Pancreas (tissue), 10 donors: ENCODE measurements around the gene FSTL4. TPM values are rescaled to one million over a fixed set of nuclear protein-coding genes. Genes with fewer than 3 reads are reported as not detected.

Experiments used
- ATAC-seq, 4 donors: fragments of 200-7000 bp; cut with Tn5 transposase; one replicate each; pipeline versions ENCODE4 v1.8.0 to v1.9.1; 2020; ENCODE audit warnings: mild to moderate bottlenecking in 4 of 4, moderate library complexity in 4 of 4
- DNase-seq, 6 donors: peaks; one replicate each; pipeline ENCODE4 v3.0.0-alpha.2; 2020
- FAIRE-seq: peaks from 2 replicates; lab custom pipeline; 2012; peaks lifted over from hg19 to GRCh38; lab: Jason Lieb, UNC
- H3K27ac ChIP-seq, 4 donors: fragments of 200-600 bp; sonication (generic); 1 replicate in 3 of 4; 2 replicates in 1 of 4; pipeline versions ENCODE4 v1.5.0 to v1.8.0; 2020
- H3K27me3 ChIP-seq, 4 donors: fragments of 200-600 bp; one replicate each; pipeline ENCODE4 v1.8.0; 2021
- H3K36me3 ChIP-seq, 3 donors: fragments of 200-600 bp; sonication (generic) in 1 of 3; one replicate each; pipeline versions ENCODE4 v1.5.0 to v1.8.0; 2020 to 2021
- H3K4me1 ChIP-seq, 3 donors: fragments of 200-600 bp; one replicate each; pipeline ENCODE4 v1.8.0; 2021
- H3K4me3 ChIP-seq, 4 donors: fragments of 200-600 bp; sonication (generic) in 2 of 4; one replicate each; pipeline versions ENCODE4 v1.5.0 to v1.8.0; 2020 to 2021
- H3K9me3 ChIP-seq, 4 donors: fragments of 200-600 bp; one replicate each; pipeline ENCODE4 v1.8.0; 2021
- WGBS, 2 donors: extraction: QIAGEN DNeasy Blood & Tissue Kit; methylation state at CpG; one replicate each; pipeline ENCODE4 v1.1.7; 2013; 5-methylcytosine and 5-hydroxymethylcytosine counted together
- intact Hi-C, 3 donors: fragments of 100-400 bp; cut with DNase I; formaldehyde crosslinking; loops; one replicate each; pipeline versions ENCODE4 v1.11.1 to v1.14.2; 2022
- microRNA-seq, 2 donors: library from miRNA; unstranded; fragments of <30 nt; microRNA quantifications; one replicate each; pipeline versions ENCODE4 to v1.1.0, GENCODE V29; 2019 to 2020
- polyA plus RNA-seq, 2 donors: library from polyadenylated mRNA; stranded (reverse); fragments of 200-250 nt; gene quantifications; one replicate each; pipeline ENCODE4 v1.2.3, GENCODE V29; 2013
- total RNA-seq, 6 donors: library from RNA; stranded (reverse); fragmentation: NEBNext Ultra II Directional in 4 of 6; extraction: Animal tissue kit (Norgen Biotek cat#: 25700) in 4 of 6; gene quantifications; one replicate each; pipeline versions ENCODE4 v1.2.1 to v1.2.4, GENCODE V29; 2021 to 2023
- TF ChIP-seq, protein P1 (sequence below), 4 donors: fragments of 200-600 bp; sonication (generic) in 3 of 4; IDR thresholded peaks; one replicate each; pipeline versions ENCODE4 v1.5.0 to v1.8.0; 2021; ENCODE audit warnings: antibody characterized with exemption in 4 of 4
- donor health status: healthy with polysubstance abuse.
- donor health status: DM: no; HTN: no; CAD: no; lungs with moderate emphysema.
- donor health status: DM: no; HTN: no; CAD: no.
- donor health status: control.
- donor health status: control.
- donor health status: Bipolar disorder and iron deficiency.
- donor health status: DM: yes; HTN: yes; CAD: no.
- donor health status: DM: no; HTN: no; CAD: no.
- donor health status: DM: no; HTN: no; CAD: no.
- donor health status: DM: yes; HTN: yes; CAD: no.

FSTL4 gene
- total and polyA plus RNA-seq, 8 donors: 0.68 to 2.4 (median 1.4) TPM

- Histone ChIP-seq H3K27ac (no peak overlapping the region), H3K4me1 (peaks cover 0 to 9% (median 4%) of the 10 kb centered on the region in 3 donors), H3K4me3 (no peak overlapping the region), H3K36me3 (no peaks in the 10 kb centered on the region), H3K27me3 (no peaks in the 10 kb centered on the region), H3K9me3 (no peaks in the 10 kb centered on the region)
- TF ChIP-seq, protein P1, sequence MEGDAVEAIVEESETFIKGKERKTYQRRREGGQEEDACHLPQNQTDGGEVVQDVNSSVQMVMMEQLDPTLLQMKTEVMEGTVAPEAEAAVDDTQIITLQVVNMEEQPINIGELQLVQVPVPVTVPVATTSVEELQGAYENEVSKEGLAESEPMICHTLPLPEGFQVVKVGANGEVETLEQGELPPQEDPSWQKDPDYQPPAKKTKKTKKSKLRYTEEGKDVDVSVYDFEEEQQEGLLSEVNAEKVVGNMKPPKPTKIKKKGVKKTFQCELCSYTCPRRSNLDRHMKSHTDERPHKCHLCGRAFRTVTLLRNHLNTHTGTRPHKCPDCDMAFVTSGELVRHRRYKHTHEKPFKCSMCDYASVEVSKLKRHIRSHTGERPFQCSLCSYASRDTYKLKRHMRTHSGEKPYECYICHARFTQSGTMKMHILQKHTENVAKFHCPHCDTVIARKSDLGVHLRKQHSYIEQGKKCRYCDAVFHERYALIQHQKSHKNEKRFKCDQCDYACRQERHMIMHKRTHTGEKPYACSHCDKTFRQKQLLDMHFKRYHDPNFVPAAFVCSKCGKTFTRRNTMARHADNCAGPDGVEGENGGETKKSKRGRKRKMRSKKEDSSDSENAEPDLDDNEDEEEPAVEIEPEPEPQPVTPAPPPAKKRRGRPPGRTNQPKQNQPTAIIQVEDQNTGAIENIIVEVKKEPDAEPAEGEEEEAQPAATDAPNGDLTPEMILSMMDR (IDR thresholded peaks at IDR 0.05): no peak
- DNase-seq: no peak
- ATAC-seq: no peak
- no peak for FAIRE-seq
- 96% methylated on average over 6 of the region's 6 CpGs for WGBS, 2 donors
- intact Hi-C loops: no loop called here
Observed at GRCh38 chr5:133150909-133151544, 461.3 kb downstream of the FSTL4 start.

DNA sequence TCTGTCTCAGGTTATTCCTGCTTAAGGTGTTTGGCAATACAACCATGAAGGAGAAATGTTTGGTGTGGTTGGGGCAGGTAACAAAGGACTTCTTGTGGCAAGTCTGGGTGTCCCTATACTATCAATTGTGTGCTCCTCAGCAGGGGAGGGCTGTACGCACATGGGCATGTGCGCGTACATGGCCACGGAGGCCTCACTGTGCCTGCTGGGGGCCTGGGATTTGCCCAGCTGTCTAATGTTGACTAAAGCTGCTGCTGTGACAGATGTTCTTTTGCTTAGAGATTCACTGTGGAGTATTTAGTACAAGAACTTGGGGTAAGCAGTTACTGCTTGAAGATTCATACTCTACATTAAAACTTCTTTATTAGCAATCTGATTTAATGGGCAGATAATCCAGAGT lies 463.0 kb downstream of the FSTL4 start:
- TF ChIP-seq, protein P1 (IDR thresholded peaks at IDR 0.05): no peak
- H3K27ac ChIP-seq: peak overlapping the region in 1 of 4 donors; percentile 38
- H3K4me3 ChIP-seq: no peak overlapping the region
- H3K36me3 ChIP-seq: no peaks in the 10 kb centered on the region
- H3K27me3 ChIP-seq: no peaks in the 10 kb centered on the region
- no peak for FAIRE-seq
- peaks cover 0 to 9% (median 4%) of the 10 kb centered on the region in 3 donors for H3K4me1 ChIP-seq
- DNase-seq: peak in 5 of 6 donors; percentile 55 to 73 (median 70)
- ATAC-seq: peak; percentile 81 to 95 (median 86)
- no peaks in the 10 kb centered on the region for H3K9me3 ChIP-seq
- intact Hi-C loops: no loop called here
- WGBS, 2 donors: 35 to 44% methylated on average over 4 of the region's 4 CpGs

DNA sequence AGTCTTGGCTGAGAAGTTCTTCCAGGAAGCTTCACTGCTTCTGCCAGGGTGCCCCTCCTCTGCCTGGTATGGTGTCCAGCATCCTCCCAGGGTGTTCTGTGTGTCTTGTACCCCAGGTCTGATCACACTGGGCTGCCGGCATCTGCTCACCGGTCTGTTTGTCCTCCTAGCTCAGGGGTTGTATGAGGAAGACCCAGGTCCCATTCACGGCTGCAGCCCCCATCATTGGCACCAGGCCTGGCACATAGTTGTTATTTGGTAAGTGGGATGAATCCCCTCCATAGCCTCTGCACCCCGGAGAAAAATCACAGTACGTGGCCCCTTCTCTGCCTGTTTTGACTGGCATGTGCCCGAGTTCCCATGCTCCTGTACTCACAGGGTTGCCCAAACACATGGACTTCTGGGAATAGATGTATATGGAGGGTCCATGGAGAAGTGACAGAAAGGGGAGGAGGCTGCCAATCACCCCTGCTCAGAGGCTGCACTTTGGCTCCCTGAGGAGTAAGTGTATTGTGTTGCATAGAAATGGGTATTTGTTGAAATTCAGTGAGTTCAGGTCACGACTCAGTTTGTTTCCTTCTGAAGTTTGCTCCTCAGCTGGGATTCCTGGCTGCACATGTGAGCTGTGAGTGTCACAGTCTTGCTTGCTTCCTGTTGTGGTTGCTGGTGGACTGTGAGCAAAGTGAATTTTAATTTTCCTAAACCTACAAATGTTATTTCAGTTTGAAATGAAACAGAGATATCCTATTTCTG lies 464.4 kb downstream of the FSTL4 start:
- Histone ChIP-seq H3K36me3 (no peaks in the 10 kb centered on the region), H3K4me3 (no peak overlapping the region), H3K9me3 (no peaks in the 10 kb centered on the region), H3K4me1 (peaks cover 0 to 9% (median 4%) of the 10 kb centered on the region in 3 donors), H3K27ac (no peak overlapping the region), H3K27me3 (no peaks in the 10 kb centered on the region)
- ATAC-seq: peak in 1 of 4 donors; percentile 52
- intact Hi-C loops: no loop called here
- no peak for FAIRE-seq
- TF ChIP-seq, protein P1 (IDR thresholded peaks at IDR 0.05): no peak
- WGBS, 2 donors: 92 to 93% methylated on average over 7 of the region's 7 CpGs
- no peak for DNase-seq

GRCh38 chr5:133147411-133147810 lies 464.9 kb downstream of the FSTL4 start:
- Histone ChIP-seq H3K4me3 (no peak overlapping the region), H3K9me3 (no peaks in the 10 kb centered on the region), H3K36me3 (no peaks in the 10 kb centered on the region), H3K27ac (no peak overlapping the region), H3K27me3 (no peaks in the 10 kb centered on the region), H3K4me1 (peaks cover 0 to 9% (median 4%) of the 10 kb centered on the region in 3 donors)
- DNase-seq (peak in 3 of 6 donors; percentile 8 to 35 (median 25)), FAIRE-seq (no peak), ATAC-seq (peak in 2 of 4 donors; percentile 59 to 63)
- 30 to 34% methylated on average over 7 of the region's 7 CpGs for WGBS, 2 donors
- TF ChIP-seq, protein P1 (IDR thresholded peaks at IDR 0.05): no peak
- intact Hi-C loops: no loop called here

Small RNA genes lying within 50 kb of the gene (microRNA-seq; reads per million reads assigned to microRNA genes)
- gene MIR1289-2: 0 reads per million in 2 donors
